ENCODE data around the gene JAK1. TPM values are rescaled to one million over a fixed set of nuclear protein-coding genes. Genes with fewer than 3 reads are reported as not detected.

The JAK1 gene
- total and polyA plus RNA-seq, 2 experiments from 2014 or later = 24.9 to 41.3 TPM

DNA sequence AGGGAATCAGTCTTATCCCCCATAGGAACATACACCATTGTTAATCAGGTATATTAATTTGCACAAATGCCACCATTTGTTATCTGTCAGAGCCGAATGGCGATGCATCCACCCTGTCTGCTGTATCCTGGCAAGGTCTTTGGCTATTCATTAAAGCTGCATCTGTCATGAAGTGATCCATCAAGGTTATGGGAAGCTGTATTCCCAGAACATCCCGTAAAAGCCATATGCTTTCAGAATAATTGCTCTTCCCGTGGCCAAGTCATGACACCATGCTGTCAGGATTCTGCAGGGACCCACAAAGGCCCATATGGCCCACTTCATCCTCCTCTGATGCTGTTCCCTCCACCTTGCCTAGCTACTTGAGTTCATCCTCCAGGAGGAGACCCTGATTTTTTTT is 117.5 kb downstream of the JAK1 start:
- TF ChIP-seq CTCF (IDR thresholded peaks at IDR 0.05; ENCODE audit: low read depth, low read length) = no peak
- no peaks in the 10 kb centered on the region for H3K4me1 ChIP-seq (ENCODE audit: low read depth)
- no peaks in the 10 kb centered on the region for H3K36me3 ChIP-seq
- no peaks in the 10 kb centered on the region for H3K9me3 ChIP-seq (ENCODE audit: low read depth)
- DNase-seq (ENCODE audit: low read depth in 1 of 2, low spot score in 1 of 2) = no peak
- H3K4me3 ChIP-seq = no peak overlapping the region
- H3K27me3 ChIP-seq = no peaks in the 10 kb centered on the region
- no peak overlapping the region for H3K27ac ChIP-seq

GRCh38 chr1:64848136-64848535 is 118.2 kb downstream of the JAK1 start:
- no peak for DNase-seq (ENCODE audit: low read depth in 1 of 2, low spot score in 1 of 2)
- Histone ChIP-seq H3K36me3 (peaks cover 2% of the 10 kb centered on the region), H3K4me3 (no peak overlapping the region), H3K9me3 (ENCODE audit: low read depth) (no peaks in the 10 kb centered on the region), H3K4me1 (ENCODE audit: low read depth) (no peaks in the 10 kb centered on the region), H3K27ac (no peak overlapping the region), H3K27me3 (no peaks in the 10 kb centered on the region)
- TF ChIP-seq CTCF (IDR thresholded peaks at IDR 0.05; ENCODE audit: low read depth, low read length) = no peak

DNA sequence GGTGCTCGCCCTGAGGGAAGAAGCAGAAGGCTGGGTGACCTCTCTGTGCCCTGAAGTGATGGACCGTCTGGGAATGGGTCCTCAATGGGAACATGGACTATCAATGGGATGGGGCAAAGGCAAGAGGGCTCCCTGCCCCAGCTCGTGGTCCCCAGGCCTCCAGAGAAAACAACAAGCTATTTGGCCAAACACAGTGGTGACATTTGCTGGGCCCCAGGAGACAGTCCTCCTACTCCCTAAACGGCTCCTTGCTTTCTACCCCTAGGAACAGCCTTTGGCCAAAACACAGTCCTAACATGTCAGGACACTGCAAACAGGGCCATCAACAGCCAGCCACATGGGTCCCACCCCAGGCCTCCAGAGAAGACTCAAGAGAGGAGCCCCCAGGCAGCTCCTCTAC is 118.7 kb downstream of the JAK1 start:
- peaks cover 3% of the 10 kb centered on the region for H3K36me3 ChIP-seq
- no peak for DNase-seq (ENCODE audit: low read depth in 1 of 2, low spot score in 1 of 2)
- TF ChIP-seq CTCF (IDR thresholded peaks at IDR 0.05; ENCODE audit: low read depth, low read length) = no peak

GRCh38 chr1:64846573-64847430 is 119.5 kb downstream of the JAK1 start:
- H3K27me3 ChIP-seq = no peaks in the 10 kb centered on the region
- H3K4me3 ChIP-seq = no peak overlapping the region
- H3K36me3 ChIP-seq = peaks cover 3% of the 10 kb centered on the region
- no peak overlapping the region for H3K27ac ChIP-seq
- H3K9me3 ChIP-seq (ENCODE audit: low read depth) = no peaks in the 10 kb centered on the region
- DNase-seq (ENCODE audit: low read depth in 1 of 2, low spot score in 1 of 2) = no peak
- H3K4me1 ChIP-seq (ENCODE audit: low read depth) = no peaks in the 10 kb centered on the region
- TF ChIP-seq CTCF (IDR thresholded peaks at IDR 0.05; ENCODE audit: low read depth, low read length) = no peak

More for the DNA sequence above, 118.7 kb downstream of the JAK1 start:
- Histone ChIP-seq H3K27ac (no peak overlapping the region), H3K4me1 (ENCODE audit: low read depth) (no peaks in the 10 kb centered on the region), H3K9me3 (ENCODE audit: low read depth) (no peaks in the 10 kb centered on the region), H3K27me3 (no peaks in the 10 kb centered on the region), H3K4me3 (no peak overlapping the region)

- no peak for DNase-seq (ENCODE audit: low read depth in 1 of 2, low spot score in 1 of 2)
- Histone ChIP-seq H3K27me3 (no peaks in the 10 kb centered on the region), H3K36me3 (peaks cover 3% of the 10 kb centered on the region), H3K9me3 (ENCODE audit: low read depth) (no peaks in the 10 kb centered on the region), H3K27ac (no peak overlapping the region), H3K4me3 (no peak overlapping the region), H3K4me1 (ENCODE audit: low read depth) (no peaks in the 10 kb centered on the region)
- TF ChIP-seq CTCF (IDR thresholded peaks at IDR 0.05; ENCODE audit: low read depth, low read length) = no peak
Measured at GRCh38 chr1:64845831-64846425, 120.4 kb downstream of the JAK1 start.
